Nephron progenitor cell (in vitro differentiated cells): ENCODE measurements around the gene PROSER3.

Experiments used
- DNase-seq: peaks from one replicate; pipeline ENCODE4 v3.0.0; 2021
- H3K27ac Mint-ChIP-seq: 2 replicates; pipeline ENCODE4 v1.8.0; 2021; ENCODE audit warnings: mild to moderate bottlenecking, moderate library complexity, mixed read lengths
- H3K27me3 Mint-ChIP-seq: 2 replicates; pipeline ENCODE4 v1.8.0; 2021; ENCODE audit warnings: mild to moderate bottlenecking, low read depth, mixed read lengths; ENCODE audit not compliant: poor library complexity
- H3K36me3 Mint-ChIP-seq: 2 replicates; pipeline ENCODE4 v1.8.0; 2021; ENCODE audit warnings: low read depth, mixed read lengths
- H3K4me1 Mint-ChIP-seq: 2 replicates; pipeline ENCODE4 v1.8.0; 2021; ENCODE audit warnings: mixed read lengths
- H3K4me3 Mint-ChIP-seq: 2 replicates; pipeline ENCODE4 v1.8.0; 2021; ENCODE audit warnings: mild to moderate bottlenecking, moderate library complexity, mixed read lengths
- H3K9me3 Mint-ChIP-seq: 2 replicates; pipeline ENCODE4 v1.8.0; 2021; ENCODE audit warnings: mild to moderate bottlenecking, moderate library complexity, mixed read lengths
- CTCF ChIP-seq: fragments of 200-600 bp; sonication (generic); IDR thresholded peaks from 2 replicates; pipeline ENCODE4 v1.5.0; 2021; ENCODE audit warnings: antibody characterized with exemption

The PROSER3 gene

GRCh38 chr19:35713904-35714495, 44.0 kb upstream of the PROSER3 start:
- no peak for TF ChIP-seq CTCF
- Mint-ChIP-seq H3K4me1 (peaks cover 24% of the 10 kb centered on the region), H3K9me3 (no peaks in the 10 kb centered on the region), H3K27ac (no peak overlapping the region), H3K36me3 (no peaks in the 10 kb centered on the region), H3K27me3 (peaks cover 43% of the 10 kb centered on the region), H3K4me3 (no peak overlapping the region)
- DNase-seq: no peak

DNA sequence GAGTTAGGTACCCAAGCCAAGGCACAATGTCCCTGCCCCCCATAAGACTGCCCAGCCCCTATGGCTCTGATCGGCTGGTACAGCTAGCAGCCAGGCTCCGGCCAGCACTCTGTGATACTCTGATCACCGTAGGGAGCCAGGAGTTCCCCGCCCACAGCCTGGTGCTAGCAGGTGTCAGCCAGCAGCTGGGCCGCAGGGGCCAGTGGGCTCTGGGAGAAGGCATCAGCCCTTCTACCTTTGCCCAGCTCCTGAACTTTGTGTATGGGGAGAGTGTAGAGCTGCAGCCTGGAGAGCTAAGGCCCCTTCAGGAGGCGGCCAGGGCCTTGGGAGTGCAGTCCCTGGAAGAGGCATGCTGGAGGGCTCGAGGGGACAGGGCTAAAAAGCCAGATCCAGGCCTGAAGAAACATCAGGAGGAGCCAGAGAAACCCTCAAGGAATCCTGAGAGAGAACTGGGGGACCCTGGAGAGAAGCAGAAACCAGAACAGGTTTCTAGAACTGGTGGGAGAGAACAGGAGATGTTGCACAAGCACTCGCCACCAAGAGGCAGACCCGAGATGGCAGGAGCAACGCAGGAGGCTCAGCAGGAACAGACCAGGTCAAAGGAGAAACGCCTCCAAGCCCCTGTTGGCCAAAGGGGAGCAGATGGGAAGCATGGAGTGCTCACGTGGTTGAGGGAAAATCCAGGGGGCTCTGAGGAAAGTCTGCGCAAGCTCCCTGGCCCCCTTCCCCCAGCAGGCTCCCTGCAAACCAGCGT, 43.2 kb upstream of the PROSER3 start:
- DNase-seq: no peak
- Mint-ChIP-seq H3K27ac (no peak overlapping the region), H3K36me3 (no peaks in the 10 kb centered on the region), H3K4me3 (peak overlapping the region; percentile 74), H3K4me1 (peaks cover 31% of the 10 kb centered on the region), H3K27me3 (peaks cover 42% of the 10 kb centered on the region), H3K9me3 (no peaks in the 10 kb centered on the region)
- TF ChIP-seq CTCF: no peak

- Mint-ChIP-seq H3K4me1 (peaks cover 35% of the 10 kb centered on the region), H3K27ac (no peak overlapping the region), H3K4me3 (no peak overlapping the region), H3K9me3 (no peaks in the 10 kb centered on the region), H3K27me3 (peaks cover 42% of the 10 kb centered on the region), H3K36me3 (peaks cover 4% of the 10 kb centered on the region)
- no peak for TF ChIP-seq CTCF
- DNase-seq: no peak
Measured at GRCh38 chr19:35715355-35715809, 42.6 kb upstream of the PROSER3 start.

DNA sequence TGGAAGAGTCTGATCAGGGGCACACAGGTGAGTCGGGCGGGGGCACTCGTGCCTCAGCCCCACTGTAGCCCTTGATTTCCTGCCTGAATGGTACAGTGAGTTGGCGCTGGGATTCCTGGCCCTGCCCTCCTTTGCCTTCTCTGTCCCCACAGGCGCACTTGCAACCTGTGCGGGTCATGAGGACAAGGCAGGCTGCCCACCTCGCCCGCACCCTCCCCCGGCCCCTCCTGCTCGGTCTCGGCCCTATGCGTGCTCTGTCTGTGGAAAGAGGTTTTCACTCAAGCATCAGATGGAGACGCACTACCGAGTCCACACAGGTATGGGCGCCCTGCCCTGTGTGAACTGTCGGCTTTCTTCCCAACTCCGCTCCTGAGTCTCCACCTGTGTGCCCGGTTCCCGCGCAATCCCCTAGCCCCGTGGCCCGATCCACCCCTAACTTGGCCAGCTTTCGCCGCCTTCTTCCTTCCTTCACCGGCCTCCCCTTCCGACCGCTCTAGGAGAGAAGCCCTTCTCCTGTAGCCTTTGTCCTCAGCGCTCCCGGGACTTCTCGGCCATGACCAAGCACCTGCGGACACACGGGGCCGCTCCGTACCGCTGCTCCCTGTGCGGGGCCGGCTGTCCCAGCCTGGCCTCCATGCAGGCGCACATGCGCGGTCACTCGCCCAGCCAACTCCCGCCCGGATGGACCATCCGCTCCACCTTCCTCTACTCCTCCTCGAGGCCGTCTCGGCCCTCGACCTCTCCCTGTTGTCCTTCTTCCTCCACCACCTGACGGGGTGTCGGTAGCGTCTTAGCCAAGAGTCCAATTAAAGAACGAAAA, 41.8 kb upstream of the PROSER3 start:
- Mint-ChIP-seq H3K27me3 (peaks cover 38% of the 10 kb centered on the region), H3K36me3 (peaks cover 5% of the 10 kb centered on the region), H3K4me3 (peak overlapping the region; percentile 91), H3K27ac (peak overlapping the region; percentile 90), H3K4me1 (peaks cover 35% of the 10 kb centered on the region), H3K9me3 (no peaks in the 10 kb centered on the region)
- TF ChIP-seq CTCF: no peak
- peak; percentile 73 for DNase-seq

DNA sequence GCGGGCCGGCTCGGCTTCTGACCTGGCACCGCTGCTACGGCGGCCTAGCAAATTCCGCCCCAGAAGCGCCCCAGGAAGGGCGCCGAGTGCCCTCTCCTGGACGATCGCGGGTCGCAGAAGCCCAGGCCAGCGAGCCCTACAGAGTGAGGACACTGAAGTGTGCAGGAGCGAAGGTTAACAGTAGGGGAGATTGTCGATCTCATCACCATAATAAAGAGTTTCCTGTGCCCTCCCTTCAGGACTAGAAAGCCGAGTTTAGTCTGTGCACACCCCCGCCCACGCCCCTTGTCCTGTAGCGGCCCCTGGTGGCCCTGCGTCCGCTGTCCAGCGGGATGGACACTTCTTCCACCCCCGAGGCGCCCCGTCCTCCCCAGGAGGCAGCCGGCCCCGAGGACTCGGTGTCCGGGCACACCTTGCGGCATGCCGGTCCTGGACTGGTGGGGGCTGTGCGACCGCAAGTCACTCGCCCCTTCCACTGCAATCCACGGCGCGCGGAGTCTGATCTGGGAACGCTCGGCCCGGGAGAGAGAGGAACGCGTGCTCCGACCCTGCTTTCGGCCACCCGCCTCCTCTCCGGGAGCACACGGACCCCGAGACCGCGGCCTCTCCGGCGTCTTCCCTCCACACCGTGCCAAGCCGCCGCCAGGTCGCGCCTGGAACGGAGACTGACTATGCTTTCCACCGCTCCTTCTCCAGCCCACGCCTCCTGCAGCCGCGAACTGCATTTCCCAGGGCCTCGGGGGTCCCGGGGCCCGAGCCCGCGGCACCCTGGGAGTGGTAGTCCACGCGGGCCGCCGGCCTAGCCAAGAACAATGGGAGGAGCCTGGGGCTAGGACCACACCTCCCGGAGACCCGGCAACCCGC, 40.9 kb upstream of the PROSER3 start:
- Mint-ChIP-seq H3K36me3 (peaks cover 5% of the 10 kb centered on the region), H3K9me3 (no peaks in the 10 kb centered on the region), H3K4me3 (peak overlapping the region; percentile 91), H3K27me3 (peaks cover 35% of the 10 kb centered on the region), H3K27ac (peak overlapping the region; percentile 90), H3K4me1 (peaks cover 35% of the 10 kb centered on the region)
- TF ChIP-seq CTCF: peak; percentile 87
- DNase-seq: peak; percentile 91
